Ramos (cell line): ENCODE results near the gene CERS6.
"Not testable (repeated sequence)": the region's sequence is repeated elsewhere in the genome, so short reads cannot be mapped to it uniquely, and the experiment has no call there.

Source experiments
- in situ Hi-C: fragments of 300-500 bp; cut with MboI; formaldehyde crosslinking; loops from one replicate; pipeline ENCODE4 v1.14.3; 2022; ENCODE audit warnings: low sequenced_read_pairs; ENCODE audit not compliant: unreplicated experiment

Gene CERS6

DNA sequence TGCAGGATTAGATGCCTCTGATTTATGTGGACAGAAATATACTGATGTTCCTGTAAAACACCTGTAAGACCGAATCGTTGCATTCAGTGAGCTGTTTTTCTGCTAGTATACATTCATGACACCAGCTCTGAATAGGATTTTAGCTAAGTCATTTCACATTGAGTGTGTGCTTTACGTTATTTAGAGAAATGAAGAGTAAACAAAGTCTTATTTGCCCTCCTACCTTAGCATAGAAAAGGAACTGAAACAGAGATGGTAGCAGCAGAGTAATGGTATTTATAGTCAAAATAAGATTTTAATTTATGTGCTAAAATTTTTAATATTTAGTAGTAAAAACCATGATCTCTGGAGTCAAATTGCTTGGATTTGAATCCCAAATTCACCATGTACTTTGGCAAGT, 168.0 kb downstream of the CERS6 start:
- in situ Hi-C loops = no loop called here

DNA sequence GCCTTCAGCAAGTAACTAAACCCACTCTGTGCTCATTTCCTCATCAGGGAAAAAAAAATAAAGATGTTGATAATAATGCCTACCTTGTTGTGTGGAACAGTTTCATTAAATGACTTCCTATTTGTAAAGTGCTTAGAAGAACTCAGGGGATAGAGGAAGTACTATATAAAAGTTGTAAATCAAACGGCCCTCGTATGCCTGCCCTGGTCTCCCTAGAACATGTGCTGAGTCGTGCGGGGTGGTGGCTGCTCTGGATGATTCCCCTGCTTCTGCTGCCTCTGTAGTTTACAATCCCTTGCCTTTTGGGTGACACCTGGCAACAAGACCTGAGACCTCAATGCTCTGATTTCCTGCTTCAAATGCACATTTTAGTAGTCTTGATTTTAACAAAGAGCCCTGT, 170.0 kb downstream of the CERS6 start:
- in situ Hi-C loops = no loop called here

DNA sequence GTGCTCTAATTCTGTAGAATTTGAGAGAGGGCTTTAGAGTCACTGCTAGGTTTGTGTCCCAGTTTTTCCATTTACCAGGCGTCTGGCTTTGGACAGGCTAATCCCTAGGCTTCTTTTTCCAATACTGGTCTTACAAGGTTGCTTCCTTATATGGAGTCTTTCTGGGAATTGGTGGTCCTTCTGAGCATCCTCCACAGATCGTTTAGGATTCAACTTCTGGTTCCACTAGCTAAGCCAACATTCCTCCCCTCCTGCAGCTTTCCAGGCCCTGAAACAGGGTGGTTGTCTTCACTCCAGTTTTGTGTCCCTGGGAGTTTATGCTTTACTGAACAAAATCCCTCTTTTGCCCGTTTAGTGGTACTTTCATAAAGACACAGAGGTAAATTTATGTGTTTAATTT, 170.6 kb downstream of the CERS6 start:
- in situ Hi-C loops = no loop called here

DNA sequence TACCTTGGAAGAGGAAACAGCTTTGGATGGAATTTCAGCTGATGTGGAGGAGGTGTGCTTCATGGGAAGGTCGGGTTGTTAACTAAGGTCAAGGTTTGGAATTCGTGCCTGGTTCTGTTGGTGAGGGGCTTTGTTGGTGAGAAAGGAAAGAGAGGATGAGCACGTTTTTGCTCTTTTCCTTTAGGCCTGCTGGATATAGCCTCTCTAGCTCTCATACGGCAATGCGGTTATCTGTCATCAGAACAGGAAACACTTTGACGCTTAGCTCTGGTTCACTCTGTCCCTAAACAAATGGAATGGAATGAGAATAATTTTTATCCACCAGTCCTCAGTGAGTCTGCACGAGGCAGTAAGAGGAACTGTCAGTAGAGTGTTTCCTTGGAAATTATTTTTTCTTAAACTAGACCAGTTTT, 176.6 kb downstream of the CERS6 start:
- in situ Hi-C loops = no loop called here

DNA sequence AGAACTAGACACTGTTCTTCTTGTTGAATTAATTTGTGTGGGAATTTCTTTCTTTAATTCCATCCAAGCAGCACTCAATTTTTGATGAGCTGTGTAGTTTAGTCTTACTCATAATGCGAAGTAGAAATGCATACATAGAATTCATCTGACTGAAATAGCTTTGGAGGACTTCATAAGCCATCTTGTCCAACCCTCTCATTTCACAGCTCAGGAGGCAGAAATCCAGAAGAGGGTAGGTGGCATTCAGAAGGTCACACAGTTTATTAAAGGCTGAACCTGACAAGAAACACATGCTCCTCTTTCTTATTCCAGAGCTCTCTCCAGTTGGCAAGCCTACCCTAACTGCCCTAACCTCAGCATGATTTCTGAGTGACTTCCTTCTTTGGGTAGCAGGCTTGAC, 177.1 kb downstream of the CERS6 start:
- in situ Hi-C loops = no loop called here

DNA sequence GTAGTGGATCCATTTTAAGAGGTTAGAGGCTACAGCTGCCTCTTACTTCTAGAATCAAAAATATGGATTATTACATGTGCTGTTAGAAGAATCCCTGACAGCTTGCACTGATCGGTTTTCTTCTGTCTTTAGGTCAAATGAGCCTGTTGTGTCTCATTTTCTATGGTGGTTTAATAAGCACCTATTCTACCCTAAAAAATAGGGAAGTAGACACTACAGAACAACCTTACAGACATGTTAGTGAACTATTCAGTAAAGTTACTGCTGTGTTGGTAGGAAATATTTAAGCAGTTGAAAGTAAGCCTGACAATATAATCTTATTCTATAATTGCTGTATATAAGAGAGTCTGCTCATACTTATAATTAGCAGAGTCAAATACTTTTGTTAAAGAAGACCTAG, 177.8 kb downstream of the CERS6 start:
- in situ Hi-C loops = no loop called here

DNA sequence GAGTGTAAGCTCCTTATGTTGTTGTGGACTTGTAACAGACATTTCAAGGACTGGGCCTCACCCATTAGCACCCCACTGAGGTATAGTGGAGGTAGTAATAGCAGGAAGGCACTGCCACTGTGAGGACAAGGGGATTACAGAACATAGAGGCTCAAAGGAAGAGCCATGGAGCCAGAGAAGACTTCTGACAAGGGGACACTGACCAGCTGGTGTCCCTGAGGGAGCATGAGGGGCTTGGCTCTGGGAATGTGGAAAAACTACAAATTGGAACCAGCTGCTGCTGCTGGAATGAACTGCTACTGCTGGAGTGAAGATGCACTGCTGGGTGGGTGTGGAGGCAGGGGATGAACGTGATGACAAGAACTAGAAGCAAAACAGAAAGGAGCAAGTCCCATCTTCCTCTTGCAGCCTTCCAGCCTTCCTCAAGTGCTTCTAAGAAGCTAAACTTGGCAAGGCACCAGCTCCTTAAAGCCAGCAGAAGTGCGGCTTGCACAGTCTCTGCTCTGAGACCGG, 179.0 kb downstream of the CERS6 start:
- in situ Hi-C loops = no loop called here

DNA sequence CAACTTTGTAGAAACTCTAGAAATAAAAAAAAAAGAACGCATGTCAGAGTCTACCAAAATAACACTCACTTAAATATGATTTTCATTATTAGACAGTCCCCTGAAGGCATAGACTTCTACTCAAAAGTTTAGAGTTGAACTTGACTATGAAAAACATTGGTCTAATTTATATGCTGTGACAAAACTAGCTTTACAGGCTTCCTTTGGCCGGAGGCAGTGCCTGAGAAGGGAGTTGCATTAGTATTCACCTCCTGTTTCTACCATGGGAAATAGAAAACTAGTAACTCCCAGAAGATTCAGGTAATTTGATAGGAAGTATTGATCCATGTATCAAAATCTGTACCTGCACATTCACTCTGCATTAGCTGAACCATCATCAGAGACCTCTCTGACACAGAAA, 182.9 kb downstream of the CERS6 start:
- in situ Hi-C loops = no loop called here

DNA sequence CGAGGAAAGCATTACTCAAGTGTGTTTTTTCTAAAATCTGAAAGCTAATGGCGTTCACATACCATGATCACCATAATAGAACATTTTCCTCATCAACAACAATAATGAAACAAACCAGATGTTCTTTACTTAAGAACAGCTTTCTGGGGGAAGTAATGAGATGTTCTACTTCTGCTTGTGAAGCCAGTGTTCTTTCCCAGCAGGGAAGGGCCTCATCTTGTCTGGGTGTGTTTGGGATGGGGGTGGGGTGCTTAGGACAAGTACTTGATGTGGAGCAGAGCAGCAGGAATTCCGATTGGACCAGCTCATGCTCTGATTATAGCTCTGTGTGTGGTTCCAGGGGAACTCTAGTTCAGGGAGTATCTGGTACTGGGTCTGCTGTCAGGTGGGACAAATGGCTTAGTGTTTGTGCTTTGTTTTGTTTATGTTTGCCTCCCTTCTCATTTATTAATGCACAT, 183.4 kb downstream of the CERS6 start:
- in situ Hi-C loops = no loop called here

DNA sequence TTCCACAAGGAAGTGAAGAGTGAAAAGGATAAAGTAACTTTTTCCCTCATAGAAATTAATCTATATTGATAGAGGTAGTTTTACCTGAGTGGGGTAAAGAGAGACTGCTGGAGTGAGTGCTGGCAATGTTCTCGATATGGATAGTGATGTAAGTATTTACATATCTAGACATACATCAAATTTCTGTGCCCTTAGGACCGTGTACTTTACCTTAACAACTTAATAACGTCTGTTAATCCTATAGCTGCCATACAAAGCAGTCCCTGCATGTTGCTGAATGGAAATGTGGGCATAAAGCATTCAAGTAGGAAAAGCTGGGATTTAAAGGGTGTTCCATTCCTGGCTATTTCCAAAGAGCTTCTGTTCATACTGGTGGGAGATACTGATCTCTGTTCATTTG, 184.0 kb downstream of the CERS6 start:
- in situ Hi-C loops = no loop called here

DNA sequence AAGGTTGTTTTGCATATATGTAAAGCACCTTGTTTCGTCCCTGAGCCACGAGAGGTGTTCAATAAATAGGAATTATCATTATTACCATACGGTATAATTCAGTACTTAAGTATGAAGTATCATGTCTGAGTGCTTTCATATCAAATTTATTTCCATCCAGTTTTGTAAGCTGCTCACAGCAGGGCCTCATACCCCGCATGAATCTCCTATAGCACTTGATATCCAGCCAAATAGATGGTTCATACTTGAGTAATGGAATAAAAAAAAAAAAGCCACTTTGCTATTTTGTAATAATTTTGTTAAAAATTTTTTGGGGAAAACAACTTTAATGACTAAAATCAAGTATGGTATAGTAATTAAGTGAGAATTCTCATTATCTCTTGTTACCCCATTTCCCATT, 185.6 kb downstream of the CERS6 start:
- in situ Hi-C loops = no loop called here

DNA sequence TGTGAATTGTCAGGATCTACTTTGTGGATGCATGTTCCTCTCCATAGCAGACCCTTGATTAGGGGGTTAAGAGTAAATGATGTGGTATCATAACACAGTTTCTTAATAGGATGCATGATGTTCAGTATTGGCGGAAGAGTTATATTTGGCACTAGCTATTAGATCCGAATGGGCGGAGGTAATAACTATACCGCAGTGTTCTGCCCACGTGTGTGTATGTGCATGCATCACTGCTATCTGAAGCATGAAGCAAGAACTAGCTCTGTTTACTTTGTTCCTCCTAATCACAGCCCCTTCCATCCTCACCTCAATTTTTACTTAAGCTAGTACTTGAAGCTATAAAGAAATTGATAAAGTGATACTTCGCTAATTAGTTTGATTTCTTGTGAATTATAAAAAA, 186.8 kb downstream of the CERS6 start:
- in situ Hi-C loops = no loop called here

DNA sequence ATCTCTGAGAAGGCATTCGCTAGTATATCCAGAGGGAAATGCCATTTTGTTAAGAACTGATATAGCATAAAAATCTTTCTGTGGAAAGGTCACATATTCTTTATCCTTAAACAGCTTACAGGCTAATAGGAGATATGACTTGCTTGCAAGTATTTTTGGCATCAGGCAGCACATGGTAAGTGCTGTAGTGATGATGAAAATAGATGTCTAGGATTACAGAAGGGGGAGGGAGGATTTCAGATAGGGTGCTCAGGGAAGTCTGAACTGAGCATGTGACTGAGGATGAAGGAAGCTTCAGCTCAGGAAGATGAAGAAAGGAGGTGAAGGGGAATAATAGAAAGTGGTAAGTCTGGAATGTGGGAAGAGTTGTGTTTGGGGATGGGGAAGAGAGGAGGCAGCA, 187.9 kb downstream of the CERS6 start:
- in situ Hi-C loops = no loop called here

DNA sequence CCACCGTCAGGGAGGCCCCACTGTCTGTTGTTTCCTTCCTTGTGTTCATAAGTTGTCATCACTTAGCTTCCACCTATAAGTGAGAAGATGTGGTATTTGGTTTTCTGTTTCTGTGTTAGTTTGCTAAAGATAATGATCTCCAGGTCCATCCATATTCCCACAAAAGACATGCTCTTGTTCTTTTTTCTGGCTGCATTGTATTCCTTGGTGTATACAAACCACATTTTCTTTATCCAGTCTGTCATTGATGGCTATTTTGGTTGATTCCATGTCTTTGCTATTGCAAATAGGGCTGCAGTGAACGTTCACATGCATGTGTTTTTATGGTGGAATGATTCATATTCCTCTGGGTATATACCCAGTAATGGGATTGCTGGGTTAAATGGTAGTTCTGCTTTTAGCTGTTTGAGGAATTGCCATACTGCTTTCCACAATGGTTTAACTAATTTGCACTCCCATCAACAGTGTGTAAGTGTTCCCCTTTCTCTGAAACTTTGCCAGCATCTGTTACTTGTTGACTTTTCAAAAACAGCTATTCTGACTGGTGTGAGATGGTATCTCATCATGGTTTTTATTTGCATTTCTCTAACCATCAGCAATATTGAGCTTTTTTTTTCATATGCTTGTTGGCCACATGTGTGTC, 189.7 kb downstream of the CERS6 start:
- in situ Hi-C loops = no loop called here

DNA sequence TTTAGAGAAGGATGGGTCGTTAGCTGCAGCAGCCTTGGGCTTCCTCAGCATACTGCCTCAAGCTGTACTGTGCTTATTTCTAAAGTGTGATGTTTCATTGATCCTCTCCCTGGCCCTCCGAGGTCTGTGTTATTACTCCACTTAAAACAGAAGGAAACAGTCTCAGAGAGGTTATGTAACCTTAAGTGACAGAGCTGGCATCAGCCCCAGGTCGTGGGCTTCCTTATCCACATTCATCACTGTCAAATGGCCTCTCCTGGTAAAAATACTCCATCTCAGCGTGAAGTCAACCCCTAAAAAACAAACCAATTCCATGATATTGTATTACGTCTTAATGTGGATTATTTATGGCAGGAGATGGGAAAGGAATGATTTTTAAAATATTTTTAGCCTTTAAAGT, 193.0 kb downstream of the CERS6 start:
- in situ Hi-C loops = no loop called here

DNA sequence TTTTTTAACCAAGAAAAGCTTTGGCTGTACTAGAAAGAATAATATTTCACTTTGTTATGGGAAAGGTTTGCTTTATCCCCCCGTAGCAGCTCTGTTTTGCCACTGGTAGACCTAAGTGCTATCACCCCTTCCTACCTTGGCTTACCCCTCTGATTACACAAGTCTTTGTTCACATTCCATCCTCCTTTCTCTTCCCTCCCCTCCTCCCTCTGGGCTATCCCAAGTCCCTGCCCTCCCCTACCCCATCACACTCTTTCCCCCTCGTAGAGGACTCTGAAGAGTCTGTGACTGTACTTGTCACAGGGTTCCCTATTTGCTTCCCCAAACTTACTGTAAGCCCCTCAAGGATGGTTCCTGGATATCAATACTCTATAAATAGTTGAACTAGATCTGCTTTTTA, 193.5 kb downstream of the CERS6 start:
- in situ Hi-C loops = no loop called here

DNA sequence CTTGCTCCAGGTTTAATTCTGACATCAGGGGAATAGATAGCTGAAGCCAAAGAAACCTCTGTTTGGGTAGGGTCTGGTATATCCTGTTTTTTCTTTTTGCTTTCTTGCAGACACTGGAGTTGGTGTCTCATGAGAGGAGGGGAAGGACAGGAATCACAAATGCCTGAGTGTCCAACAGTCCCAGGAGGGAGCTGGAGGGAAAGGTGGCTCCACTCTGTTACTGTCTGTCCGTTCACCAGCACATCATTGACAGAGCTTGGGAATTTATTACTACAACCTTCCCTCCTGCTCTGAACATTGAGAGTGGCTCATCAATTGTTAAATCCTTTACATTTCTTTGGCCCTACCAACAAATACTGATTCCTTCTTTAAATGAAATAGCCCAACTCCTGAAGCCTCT, 194.1 kb downstream of the CERS6 start:
- in situ Hi-C loops = no loop called here

DNA sequence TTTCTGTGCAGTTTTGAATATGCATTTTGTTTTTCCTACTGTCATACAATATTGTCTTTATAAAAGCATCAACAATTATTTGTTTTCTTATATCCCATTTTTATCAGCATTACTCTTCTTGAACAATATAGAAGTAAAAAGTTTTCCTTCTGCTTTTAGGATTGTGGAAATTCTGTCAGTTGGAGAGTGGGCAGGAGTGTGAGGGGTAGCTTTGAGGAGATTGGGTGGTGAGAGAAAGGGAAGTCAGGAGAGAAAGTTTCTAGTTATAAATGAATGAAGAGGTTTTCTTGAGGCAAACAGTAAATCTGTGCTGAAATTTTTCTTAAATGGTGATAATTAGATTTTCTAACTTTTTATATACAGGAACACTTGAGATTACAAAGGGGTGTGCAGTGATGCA, 194.7 kb downstream of the CERS6 start:
- in situ Hi-C loops = no loop called here

DNA sequence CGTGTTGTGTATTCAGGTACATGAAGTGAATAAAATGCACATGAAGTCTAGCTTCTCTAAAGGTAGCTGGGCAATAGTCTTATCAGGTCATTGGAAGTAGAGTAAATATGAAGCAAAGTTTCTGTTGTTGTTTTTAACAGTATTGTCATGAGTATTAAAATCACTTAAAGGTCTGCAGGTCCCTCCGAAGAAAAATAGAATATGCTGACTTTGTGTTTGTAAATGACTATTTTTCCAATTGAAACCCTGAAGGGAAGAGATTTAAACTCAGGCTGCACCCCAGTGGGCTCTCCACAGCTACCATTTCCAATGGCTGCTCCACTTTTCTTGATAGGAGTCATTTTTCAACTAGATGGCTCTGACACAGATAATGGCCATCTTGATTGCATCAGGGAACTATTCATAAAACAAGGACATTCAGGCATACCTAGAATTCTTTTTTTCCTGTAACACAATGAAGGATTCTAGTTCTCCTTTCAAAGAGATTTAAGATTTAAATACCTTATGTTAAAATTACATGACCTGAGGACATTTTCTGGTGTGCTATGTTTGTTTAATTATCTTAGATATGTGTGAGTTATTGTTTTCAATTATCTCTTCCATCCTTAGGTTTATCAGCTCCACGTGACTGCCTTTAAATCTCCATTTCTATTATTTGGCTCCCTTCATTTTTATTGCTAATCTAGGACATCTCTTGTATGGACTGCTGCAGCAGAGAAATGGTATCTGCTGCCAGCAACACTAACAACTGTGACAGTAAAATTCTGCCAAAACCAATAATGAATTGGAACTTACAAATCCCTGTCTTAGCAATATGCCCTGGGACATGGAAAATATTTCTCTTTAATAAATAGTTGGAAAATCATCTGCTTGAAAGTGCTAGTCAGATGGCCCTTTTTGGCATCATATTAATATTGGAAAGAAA, 197.2 kb downstream of the CERS6 start:
- in situ Hi-C loops = no loop called here

DNA sequence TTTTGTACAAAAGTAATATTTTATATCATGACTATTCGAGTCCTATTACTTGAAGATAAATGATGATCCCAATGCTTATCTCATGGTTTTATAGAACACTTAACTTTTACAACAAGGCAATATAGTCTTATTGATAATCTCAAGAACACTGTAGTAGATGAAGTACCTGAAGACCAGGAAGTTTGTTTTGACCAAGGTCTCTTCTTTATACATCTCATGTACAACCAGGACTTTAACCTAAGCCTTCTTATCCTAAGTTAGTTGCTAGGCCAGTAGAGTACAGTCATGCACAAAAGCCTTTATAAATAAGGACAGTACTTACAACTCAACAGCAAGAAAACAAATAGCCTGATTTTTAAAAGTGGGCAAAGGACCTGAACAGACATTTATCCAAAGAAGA, 198.6 kb downstream of the CERS6 start:
- in situ Hi-C loops = no loop called here

DNA sequence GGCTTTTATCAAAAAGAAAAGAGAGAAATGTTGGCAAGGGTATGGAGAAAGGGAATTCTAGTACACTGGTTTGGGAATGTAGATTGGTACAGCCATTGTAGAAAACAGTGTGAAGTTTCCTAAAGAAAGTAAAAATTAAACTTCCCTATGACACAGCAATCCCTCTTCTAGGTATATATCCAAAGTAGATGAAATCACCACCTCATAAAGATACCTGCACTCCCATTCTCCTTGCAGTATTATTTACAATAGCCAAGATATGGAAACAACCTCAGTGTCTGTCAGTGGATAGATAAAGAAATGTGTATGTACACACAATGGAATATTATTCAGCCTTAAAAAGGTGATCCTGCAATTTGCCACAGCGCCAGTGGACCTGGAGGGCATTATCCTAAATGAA, 199.1 kb downstream of the CERS6 start:
- in situ Hi-C loops = no loop called here

DNA sequence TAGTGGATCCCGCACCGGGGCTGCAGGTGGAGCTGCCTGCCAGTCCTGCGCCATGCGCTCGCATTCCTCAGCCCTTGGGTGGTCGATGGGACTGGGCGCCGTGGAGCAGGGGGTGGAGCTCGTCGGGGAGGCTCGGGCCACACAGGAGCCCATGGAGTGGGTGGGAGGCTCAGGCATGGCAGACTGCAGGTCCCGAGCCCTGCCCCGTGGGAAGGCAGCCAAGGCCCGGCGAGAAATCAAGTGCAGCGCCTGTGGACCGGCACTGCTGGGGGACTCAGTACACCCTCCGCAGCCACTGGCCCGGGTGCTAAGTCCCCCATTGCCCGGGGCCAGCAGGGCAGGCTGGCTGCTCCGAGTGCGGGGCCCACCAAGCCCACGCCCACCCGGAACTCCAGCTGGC, 201.3 kb downstream of the CERS6 start:
- in situ Hi-C loops = not testable (repeated sequence)
